Lower lobe of right lung (tissue), 2 donors: ENCODE data around the gene ADAMTSL5. TPM values are rescaled to one million over a fixed set of nuclear protein-coding genes. Genes with fewer than 3 reads are reported as not detected.
A peak's percentile ranks its signal among the peaks of the same experiment; 100 is the strongest.

Source experiments
- ATAC-seq, 2 donors: fragments of 200-7000 bp; cut with Tn5 transposase; one replicate each; pipeline ENCODE4 v1.9.1; 2020 to 2022; ENCODE audit warnings: mild to moderate bottlenecking in 2 of 2, moderate library complexity in 2 of 2
- DNase-seq: peaks from one replicate; pipeline ENCODE4 v3.0.0-alpha.2; 2020
- H3K27ac ChIP-seq: fragments of 200-600 bp; one replicate; pipeline ENCODE4 v1.8.0; 2022
- H3K27me3 ChIP-seq: fragments of 200-600 bp; one replicate; pipeline ENCODE4 v1.8.0; 2022; ENCODE audit warnings: low read depth
- H3K36me3 ChIP-seq: fragments of 200-600 bp; one replicate; pipeline ENCODE4 v1.8.0; 2022; ENCODE audit warnings: mild to moderate bottlenecking
- H3K4me1 ChIP-seq: fragments of 200-600 bp; one replicate; pipeline ENCODE4 v1.8.0; 2022
- H3K4me3 ChIP-seq: fragments of 200-600 bp; one replicate; pipeline ENCODE4 v1.8.0; 2022; ENCODE audit warnings: mild to moderate bottlenecking
- H3K9me3 ChIP-seq: fragments of 200-600 bp; one replicate; pipeline ENCODE4 v1.8.0; 2022
- CTCF ChIP-seq: fragments of 200-600 bp; IDR thresholded peaks from one replicate; pipeline ENCODE4 v1.8.0; 2022; ENCODE audit warnings: antibody characterized with exemption, mild to moderate bottlenecking
- intact Hi-C: fragments of 100-400 bp; cut with DNase I; formaldehyde crosslinking; loops from one replicate; pipeline ENCODE4 v1.11.0; 2022
- total RNA-seq: library from RNA; stranded (reverse); fragmentation: NEBNext Ultra II Directional; extraction: Animal tissue kit (Norgen Biotek cat#: 25700); gene quantifications from one replicate; pipeline ENCODE4 v1.2.1, GENCODE V29; 2021
- donor health status: DM: no; HTN: yes; CAD: no; lungs with severe emphysema.

The ADAMTSL5 gene
- total RNA-seq, 1 donor from 2014 or later, result 3.3 TPM

DNA sequence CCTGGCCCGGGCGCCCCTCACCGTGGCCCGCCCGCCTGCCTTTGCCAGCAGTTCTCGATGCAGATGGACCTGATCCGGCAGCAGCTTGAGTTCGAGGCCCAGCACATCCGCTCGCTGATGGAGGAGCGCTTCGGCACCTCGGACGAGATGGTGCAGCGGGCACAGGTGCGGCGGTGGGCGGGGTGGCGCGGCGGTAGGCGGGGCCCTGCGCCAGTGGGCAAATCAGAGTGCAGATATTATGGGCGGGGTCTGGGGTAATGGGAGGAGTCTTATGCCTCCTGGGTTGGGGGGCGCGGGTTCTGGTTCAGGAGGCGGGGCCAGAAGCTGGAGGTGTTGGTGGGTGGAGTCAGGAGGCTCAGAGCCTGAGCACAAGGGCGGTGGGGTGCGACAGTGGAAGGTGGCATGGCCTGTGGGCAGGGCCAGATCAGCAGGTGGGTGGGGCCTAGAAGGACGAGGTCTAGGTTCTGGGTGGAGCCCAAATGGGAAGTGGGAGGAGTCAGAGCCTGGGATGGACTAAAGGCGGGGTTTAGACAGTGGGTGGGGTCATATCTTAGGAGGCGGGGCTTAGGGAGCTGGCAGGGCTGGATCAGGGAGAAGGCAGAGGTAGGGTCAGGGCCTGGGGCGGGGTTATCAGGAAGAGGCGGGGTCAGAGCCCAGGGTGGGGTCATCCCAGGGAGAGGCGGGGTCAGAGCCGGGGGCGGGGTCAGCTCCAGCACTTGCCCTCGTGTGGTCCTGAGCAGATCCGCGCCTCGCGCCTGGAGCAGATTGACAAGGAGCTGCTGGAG lies 57.3 kb downstream of the ADAMTSL5 start:
- Histone ChIP-seq H3K27me3 (peaks cover 79% of the 10 kb centered on the region), H3K4me1 (peaks cover 21% of the 10 kb centered on the region), H3K36me3 (no peaks in the 10 kb centered on the region), H3K27ac (no peak overlapping the region), H3K4me3 (no peak overlapping the region), H3K9me3 (no peaks in the 10 kb centered on the region)
- no peak for TF ChIP-seq CTCF
- intact Hi-C loops, result no loop called here
- peak; percentile 50 to 57 for ATAC-seq
- DNase-seq, result no peak

Other genes starting within 250 kb of the ADAMTSL5 start
- 352 TPM for gene CIRBP, start 243.7 kb downstream of the ADAMTSL5 start, total RNA-seq
- gene FAM174C, start 237.5 kb downstream of the ADAMTSL5 start, total RNA-seq, result 43.5 TPM
- not detected for gene EFNA2, start 227.1 kb downstream of the ADAMTSL5 start, total RNA-seq
- gene NDUFS7, start 129.1 kb downstream of the ADAMTSL5 start, total RNA-seq, result 76.7 TPM
- gene GAMT, start 111.5 kb downstream of the ADAMTSL5 start, total RNA-seq, result 7.8 TPM
- gene DAZAP1, start 105.4 kb downstream of the ADAMTSL5 start, total RNA-seq, result 89.4 TPM
- 854 TPM for gene RPS15, start 74.6 kb downstream of the ADAMTSL5 start, total RNA-seq
- gene APC2, start 62.9 kb downstream of the ADAMTSL5 start, total RNA-seq, result 0.12 TPM
- 28.5 TPM for gene C19orf25, start 33.8 kb downstream of the ADAMTSL5 start, total RNA-seq
- gene PCSK4, start 22.7 kb downstream of the ADAMTSL5 start, total RNA-seq, result 7.4 TPM
- 2.5 TPM for gene REEP6, start 21.8 kb downstream of the ADAMTSL5 start, total RNA-seq
- gene PLK5, start 11.1 kb upstream of the ADAMTSL5 start, total RNA-seq, result not detected
- 18.5 TPM for gene MEX3D, start 55.3 kb upstream of the ADAMTSL5 start, total RNA-seq
- gene MBD3, start 79.8 kb upstream of the ADAMTSL5 start, total RNA-seq, result 68.1 TPM
- 164 TPM for gene UQCR11, start 92.4 kb upstream of the ADAMTSL5 start, total RNA-seq
- 44.5 TPM for gene TCF3, start 139.6 kb upstream of the ADAMTSL5 start, total RNA-seq
- not detected for gene ONECUT3, start 240.5 kb upstream of the ADAMTSL5 start, total RNA-seq